Midbrain (tissue), 1 donor: ENCODE data around the gene LHB.

Source experiments
- DNase-seq: peaks from one replicate; lab custom pipeline; 2025; lab: John Stamatoyannopoulos, UW

The LHB gene

GRCh38 chr19:49010453-49010852, 6.4 kb downstream of the LHB start:
- DNase-seq: no peak

GRCh38 chr19:49009828-49010227, 7.1 kb downstream of the LHB start:
- DNase-seq: no peak

- DNase-seq: no peak
Observed at GRCh38 chr19:49006905-49007304, 10.0 kb downstream of the LHB start.

- DNase-seq: no peak
Observed at GRCh38 chr19:49004964-49005614, 11.8 kb downstream of the LHB start.

GRCh38 chr19:49004133-49004532, 12.8 kb downstream of the LHB start:
- DNase-seq: no peak

GRCh38 chr19:48999481-49000325, 17.2 kb downstream of the LHB start:
- no peak for DNase-seq

- DNase-seq: no peak
Observed at GRCh38 chr19:48997972-48998371, 18.9 kb downstream of the LHB start.

- no peak for DNase-seq
Observed at GRCh38 chr19:48994035-48994386, 22.9 kb downstream of the LHB start.

- DNase-seq: peak; percentile 99
Observed at GRCh38 chr19:48993175-48994034, 23.5 kb downstream of the LHB start, which contains the start of the genes GYS1 and RUVBL2. Gene GYS1, minus strand, starts transcription at chr19:48993309. Its CDS starts 197 bp downstream, at chr19:48993112. Gene RUVBL2, plus strand, starts transcription at chr19:48993887. Its CDS starts 25 bp downstream, at chr19:48993912.

GRCh38 chr19:48992581-48993174, 24.2 kb downstream of the LHB start:
- DNase-seq: peak; percentile 62

- DNase-seq: no peak
Observed at GRCh38 chr19:48991873-48992580, 24.9 kb downstream of the LHB start.

- DNase-seq: no peak
Observed at GRCh38 chr19:48991011-48991609, 25.8 kb downstream of the LHB start.

GRCh38 chr19:48990400-48990799, 26.5 kb downstream of the LHB start:
- no peak for DNase-seq

GRCh38 chr19:48989701-48990291, 27.1 kb downstream of the LHB start:
- DNase-seq: peak; percentile 31

- no peak for DNase-seq
Observed at GRCh38 chr19:48988860-48989259, 28.0 kb downstream of the LHB start.

- no peak for DNase-seq
Observed at GRCh38 chr19:48988286-48988685, 28.6 kb downstream of the LHB start.

GRCh38 chr19:48987323-48987722, 29.6 kb downstream of the LHB start:
- no peak for DNase-seq

GRCh38 chr19:48986211-48986610, 30.7 kb downstream of the LHB start:
- DNase-seq: no peak

- no peak for DNase-seq
Observed at GRCh38 chr19:48985711-48986110, 31.2 kb downstream of the LHB start.

GRCh38 chr19:48982280-48982679, 34.6 kb downstream of the LHB start:
- no peak for DNase-seq
